Astrocyte of the spinal cord (primary cell): Measurements from ENCODE around the gene TMEM267.
A peak's percentile ranks its signal among the peaks of the same experiment; 100 is the strongest.
"Not testable (repeated sequence)": the region's sequence is repeated elsewhere in the genome, so short reads cannot be mapped to it uniquely, and the experiment has no call there.

ENCODE experiments used
- DNase-seq: peaks from one replicate; pipeline ENCODE4 v3.0.0; 2011; ENCODE audit warnings: low read depth, low spot score
- H3K4me3 ChIP-seq: 2 replicates; pipeline ENCODE4 v1.5.1; 2011; ENCODE audit warnings: low read depth, mild to moderate bottlenecking, low read length, moderate library complexity
- CTCF ChIP-seq: IDR thresholded peaks from 2 replicates; pipeline ENCODE4 v1.5.1; 2012; ENCODE audit warnings: low read depth, mild to moderate bottlenecking, low read length, inconsistent platforms
- in situ Hi-C: cut with HindIII; loops from 2 replicates; pipeline ENCODE4 v1.10.0; 2017; ENCODE audit warnings: low sequenced_read_pairs

TMEM267 gene

GRCh38 chr5:43461066-43461465, 22.6 kb downstream of the TMEM267 start:
- in situ Hi-C loops = no loop called here
- H3K4me3 ChIP-seq = no peak overlapping the region
- DNase-seq = no peak
- no peak for TF ChIP-seq CTCF

- TF ChIP-seq CTCF = no peak
- no peak for DNase-seq
- H3K4me3 ChIP-seq = no peak overlapping the region
- in situ Hi-C loops = no loop called here
Observed at GRCh38 chr5:43456556-43456955, 27.1 kb downstream of the TMEM267 start.

GRCh38 chr5:43441575-43441974, 42.1 kb downstream of the TMEM267 start:
- in situ Hi-C loops, DNase-seq: not testable (repeated sequence)

GRCh38 chr5:43437062-43437660, 46.5 kb downstream of the TMEM267 start:
- TF ChIP-seq CTCF = no peak
- in situ Hi-C loops = no loop called here
- no peak overlapping the region for H3K4me3 ChIP-seq
- no peak for DNase-seq

More at GRCh38 chr5:43441575-43441974, 42.1 kb downstream of the TMEM267 start:
- H3K4me3 ChIP-seq = not testable (repeated sequence)

- no peak for TF ChIP-seq CTCF
- DNase-seq = no peak
- in situ Hi-C loops = no loop called here
- no peak overlapping the region for H3K4me3 ChIP-seq
Observed at GRCh38 chr5:43433382-43433781, 50.3 kb downstream of the TMEM267 start.

GRCh38 chr5:43432486-43433375, 50.9 kb downstream of the TMEM267 start:
- no peak overlapping the region for H3K4me3 ChIP-seq

More at GRCh38 chr5:43432486-43433375, 50.9 kb downstream of the TMEM267 start:
- in situ Hi-C loops = no loop called here
- TF ChIP-seq CTCF = no peak
- peak; percentile 86 for DNase-seq
